Measurements from ENCODE around the gene VCAN. TPM values are rescaled to one million over a fixed set of nuclear protein-coding genes. Genes with fewer than 3 reads are reported as not detected.

VCAN gene
- total and polyA plus RNA-seq, 2 of the 8 experiments (the other 6 are each of a cell fraction or from before 2014, with no cell fraction given), result 146 to 404 TPM

DNA sequence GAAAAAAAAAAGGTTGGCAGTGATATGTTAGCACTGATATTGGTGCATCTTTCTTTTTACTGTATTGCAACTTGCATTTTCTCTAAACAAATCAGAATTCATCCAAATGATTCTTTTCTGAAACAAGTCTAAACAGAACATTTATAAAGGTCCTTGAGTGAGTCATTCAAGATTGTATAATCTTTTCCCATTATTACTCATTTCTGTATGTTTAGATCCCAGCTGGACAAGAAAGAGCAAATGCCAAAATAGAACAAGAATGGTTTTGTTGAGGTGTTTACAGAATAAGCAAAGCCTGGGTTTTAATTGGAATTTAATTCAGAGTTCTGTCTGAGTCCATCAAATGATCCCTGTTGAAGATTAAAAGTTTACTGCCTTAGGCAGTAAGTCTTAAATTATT lies 112.3 kb downstream of the VCAN start:
- Histone ChIP-seq H3K79me1 (ENCODE audit: low read depth, low read length) (no peaks in the 10 kb centered on the region), H3K4ac (replicated peaks; ENCODE audit: insufficient read length, low read depth, low read length) (no peak overlapping the region), H3K18ac (ENCODE audit: extremely low read depth, low read length) (no peak overlapping the region), H2BK120ac (replicated peaks; ENCODE audit: low read depth, low read length) (no peak overlapping the region), H3K27me3 (replicated peaks in 1 of 4; ENCODE audit: control insufficient read depth in 3 of 4, extremely low read depth in 1 of 4, insufficient read depth in 3 of 4, low read length in 3 of 4) (peaks cover 0 to 1% (median 0%) of the 10 kb centered on the region in 4 experiments; a peak in 1 of 7 replicates), H3K4me1 (replicated peaks in 1 of 4; ENCODE audit: control insufficient read depth in 3 of 4, insufficient read depth in 4 of 4, low read length in 3 of 4) (no peaks in the 10 kb centered on the region), H3K27ac (ENCODE audit: low read depth, low read length) (no peak overlapping the region), H3K23ac (ENCODE audit: insufficient read length) (no peak overlapping the region), H3K36me3 (ENCODE audit: control insufficient read depth in 2 of 4, insufficient read depth in 4 of 4, low read length in 3 of 4) (peaks cover 0 to 30% (median 17%) of the 10 kb centered on the region in 4 experiments; a peak in 6 of 8 replicates), H3K9ac (replicated peaks in 1 of 4; ENCODE audit: extremely low read depth in 1 of 4, low read depth in 3 of 4, low read length in 3 of 4) (no peak overlapping the region), H4K20me1 (replicated peaks in 1 of 2; ENCODE audit: control insufficient read depth in 1 of 2, insufficient read depth in 2 of 2, low read length in 2 of 2) (peaks cover 0 to 1% of the 10 kb centered on the region in 2 experiments), H3K9me3 (ENCODE audit: insufficient read depth in 2 of 2, low read depth in 1 of 2, low read length in 1 of 2) (no peaks in the 10 kb centered on the region), H4K91ac (replicated peaks; ENCODE audit: insufficient read length, low read length) (no peak overlapping the region), H2BK12ac (ENCODE audit: low read depth, low read length) (no peak overlapping the region), H4K5ac (ENCODE audit: insufficient read length, low read depth, low read length) (no peak overlapping the region), H2BK15ac (ENCODE audit: low read length) (no peak overlapping the region), H2AK5ac (ENCODE audit: low read depth, low read length) (no peak overlapping the region), H3K56ac (replicated peaks; ENCODE audit: insufficient read length, low read depth, low read length) (no peak overlapping the region), H3K4me3 (ENCODE audit: extremely low read depth in 1 of 4, insufficient read depth in 2 of 4, low read depth in 3 of 4, low read length in 4 of 4) (no peak overlapping the region), H2AFZ (ENCODE audit: low read length) (no peak overlapping the region), H3K23me2 (ENCODE audit: low read depth, low read length) (no peaks in the 10 kb centered on the region), H3K79me2 (ENCODE audit: control insufficient read depth in 1 of 2, insufficient read depth in 2 of 2, low read length in 2 of 2) (no peaks in the 10 kb centered on the region), H3K14ac (ENCODE audit: insufficient read length) (no peak overlapping the region), H2BK5ac (ENCODE audit: low read depth, low read length) (no peak overlapping the region), H3K4me2 (ENCODE audit: insufficient read depth in 1 of 2, low read depth in 2 of 2, low read length in 2 of 2) (no peak overlapping the region), H2BK20ac (ENCODE audit: low read length) (no peak overlapping the region), H4K8ac (ENCODE audit: extremely low read depth, insufficient read depth, low read length) (no peak overlapping the region)
- CTCF ChIA-PET (ENCODE audit: partially characterized antibody), result no interaction called here
- FAIRE-seq, result no peak
- TF ChIP-seq, protein P1, sequence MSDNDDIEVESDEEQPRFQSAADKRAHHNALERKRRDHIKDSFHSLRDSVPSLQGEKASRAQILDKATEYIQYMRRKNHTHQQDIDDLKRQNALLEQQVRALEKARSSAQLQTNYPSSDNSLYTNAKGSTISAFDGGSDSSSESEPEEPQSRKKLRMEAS (IDR thresholded peaks at IDR 0.05), result no peak
- POLR2A ChIA-PET (ENCODE audit: partially characterized antibody), result no interaction called here
- no peak for DNase-seq (ENCODE audit: low read depth in 1 of 2, low spot score in 2 of 2)

Measured in H1 (cell line).